ENCODE results near the gene RNF38.

DNA sequence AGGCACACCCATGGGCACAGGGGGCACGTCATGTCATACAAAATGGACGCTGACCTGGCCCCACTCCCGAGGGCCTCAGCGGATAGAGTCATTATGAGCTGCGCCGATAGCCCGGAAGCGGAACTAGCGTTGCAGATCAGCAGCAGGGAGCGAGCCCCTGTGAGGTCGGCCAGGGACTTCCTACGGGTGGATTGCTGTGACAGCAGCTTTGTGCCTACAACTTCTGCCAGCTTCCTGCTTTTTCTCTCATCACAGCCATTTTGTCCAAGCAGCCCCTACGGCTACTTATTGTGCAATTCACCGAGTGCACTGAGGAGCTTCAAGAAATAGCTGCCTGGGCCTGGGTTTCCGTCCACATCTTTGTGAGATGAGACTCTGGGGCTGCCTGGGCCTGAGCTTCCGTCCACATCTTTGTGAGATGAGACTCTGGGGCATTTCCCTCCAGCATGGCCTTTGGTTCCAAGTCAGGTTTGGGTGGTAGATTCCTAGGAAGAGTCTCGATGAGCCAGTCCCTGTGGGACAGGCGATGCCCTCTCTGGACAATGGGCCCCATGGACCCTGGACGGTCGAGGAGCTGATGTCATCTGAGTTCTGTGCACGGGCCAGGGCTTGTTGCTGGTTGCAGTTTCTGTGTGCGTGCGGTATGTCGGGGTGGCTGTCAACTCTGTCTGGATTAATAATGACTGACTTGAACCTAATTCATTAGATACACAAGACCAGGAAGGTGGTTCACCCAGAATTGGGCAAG lies 74.8 kb downstream of the RNF38 start:
- TF ChIP-seq TOX (CRISPR knock-in tag; IDR thresholded peaks at IDR 0.05; ENCODE audit: borderline replicate concordance) = no peak
- TF ChIP-seq ZFP3 (CRISPR knock-in tag; IDR thresholded peaks at IDR 0.05) = no peak
- no peak for TF ChIP-seq PPARA (CRISPR knock-in tag; IDR thresholded peaks at IDR 0.05; ENCODE audit: borderline replicate concordance)
- TF ChIP-seq ZFP30 (CRISPR knock-in tag; IDR thresholded peaks at IDR 0.05) = no peak

All from SK-N-SH treated with all-trans-retinoic acid at 6 μM for 48 hours (cell line).